Measurements from ENCODE around the gene GMEB2.

The GMEB2 gene

DNA sequence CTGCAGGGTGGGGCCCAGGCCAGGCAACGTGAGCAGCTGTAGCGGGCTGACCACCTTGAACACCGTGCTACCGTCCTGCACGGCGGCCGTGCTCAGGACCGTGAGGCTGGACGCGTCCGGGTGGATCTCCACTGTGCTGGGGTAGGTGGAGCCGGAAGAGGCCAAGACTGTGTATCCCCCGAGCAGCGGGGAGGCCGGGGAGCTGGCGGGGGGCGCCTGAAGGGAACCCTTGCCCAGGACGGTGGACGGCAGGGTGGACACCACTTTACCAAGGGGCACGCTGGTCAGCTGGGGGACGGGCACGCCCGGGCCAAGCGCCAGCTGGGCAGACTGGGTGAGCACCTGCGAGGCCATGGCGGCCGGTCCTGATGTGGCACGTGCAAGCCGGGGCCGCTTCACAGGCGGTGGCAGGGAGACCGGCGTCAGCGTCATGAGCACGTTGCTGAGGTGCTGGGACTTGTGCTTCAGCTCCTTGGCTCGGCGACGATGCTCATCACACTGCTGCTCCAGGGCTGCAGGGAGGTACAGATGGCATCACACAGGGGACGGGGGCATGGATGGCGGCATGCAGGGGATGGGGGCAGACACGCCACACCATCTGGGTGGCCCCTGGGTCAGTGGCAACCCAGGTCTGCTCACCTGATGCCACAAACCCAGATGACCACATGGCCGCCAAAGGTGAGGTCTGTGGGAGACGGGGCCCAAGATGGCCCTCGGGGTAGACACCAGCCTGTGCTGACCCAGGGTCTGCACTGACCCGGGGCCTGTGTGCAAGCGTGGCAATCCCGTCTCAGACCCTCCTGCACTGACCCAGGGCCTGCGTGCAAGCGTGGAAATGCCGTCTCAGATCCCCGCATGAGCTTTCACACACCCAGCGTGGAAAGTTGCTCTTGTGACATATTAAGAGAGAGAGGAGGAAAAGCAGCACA, 36.4 kb downstream of the GMEB2 start:
- FAIRE-seq = peak; percentile 23
- DNase-seq (ENCODE audit: low spot score) = no peak

DNA sequence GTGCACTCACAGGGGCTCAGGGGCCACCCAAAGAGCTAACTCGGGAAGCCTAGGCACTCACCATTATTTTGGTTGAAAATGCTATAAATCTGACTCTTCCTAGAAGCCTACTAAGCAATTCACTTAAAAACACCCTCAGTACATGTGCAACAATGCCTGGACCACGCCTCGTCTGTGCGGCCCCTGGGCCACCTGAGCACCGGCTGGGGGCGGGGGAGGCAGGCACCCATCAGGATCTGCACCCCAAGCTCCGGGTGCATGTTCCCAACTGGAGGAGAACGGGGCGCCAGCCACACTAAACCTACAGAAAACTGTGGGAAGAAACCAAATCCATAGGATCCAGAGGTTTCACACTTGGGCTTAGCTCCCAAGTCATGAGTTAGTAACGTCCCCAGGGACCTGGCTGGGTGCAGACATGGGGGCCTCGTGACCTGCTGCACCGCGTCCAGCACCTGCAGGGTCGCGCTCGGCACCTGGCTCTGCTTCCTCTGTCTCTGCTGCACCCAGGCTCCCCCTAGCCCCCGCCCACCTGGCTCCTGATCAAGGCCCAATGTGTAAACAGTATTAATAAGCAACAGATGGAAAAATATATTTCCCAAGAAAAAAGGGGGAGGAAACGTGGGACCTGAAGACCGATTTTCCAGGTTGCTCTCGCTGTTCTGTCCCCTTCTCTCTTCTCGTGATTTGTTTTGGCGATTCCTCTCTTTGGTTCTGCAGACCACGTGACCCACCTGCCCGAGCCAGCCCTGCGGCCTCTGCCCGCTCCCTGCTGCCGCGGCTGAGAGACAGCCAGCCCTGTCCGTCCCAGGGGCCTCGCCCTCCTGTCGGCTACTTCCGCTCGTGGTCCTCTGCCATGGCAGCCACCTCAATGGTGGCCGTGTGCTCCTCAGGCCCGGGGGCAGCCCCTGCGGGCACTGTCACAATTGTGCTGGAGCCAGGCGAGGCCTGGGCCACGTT, 37.4 kb downstream of the GMEB2 start:
- FAIRE-seq (no peak), DNase-seq (ENCODE audit: low spot score) (no peak)

DNA sequence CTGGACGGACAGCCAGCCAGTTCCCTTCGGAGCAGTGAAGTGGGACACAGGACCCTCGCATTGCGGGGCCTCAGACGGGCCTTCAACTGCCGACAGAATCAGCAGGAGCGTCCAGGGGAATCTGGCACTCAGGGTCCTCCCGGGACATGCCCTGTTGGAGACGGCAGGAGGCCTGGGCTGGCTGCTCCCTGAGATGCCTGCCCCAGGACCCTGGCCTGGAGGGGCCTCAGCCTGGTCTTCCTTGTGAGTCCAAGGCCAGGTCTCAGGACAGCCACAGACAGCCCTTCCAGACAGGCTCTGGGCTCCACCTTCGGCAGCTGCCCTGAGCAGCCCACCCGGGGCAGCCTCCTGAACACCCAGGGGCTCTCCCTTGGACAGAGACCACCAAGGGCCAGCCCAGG, 38.3 kb downstream of the GMEB2 start:
- DNase-seq (ENCODE audit: low spot score) (no peak), FAIRE-seq (no peak)

GRCh38 chr20:63587776-63588591, 38.9 kb downstream of the GMEB2 start:
- DNase-seq (ENCODE audit: low spot score) (no peak), FAIRE-seq (no peak)

DNA sequence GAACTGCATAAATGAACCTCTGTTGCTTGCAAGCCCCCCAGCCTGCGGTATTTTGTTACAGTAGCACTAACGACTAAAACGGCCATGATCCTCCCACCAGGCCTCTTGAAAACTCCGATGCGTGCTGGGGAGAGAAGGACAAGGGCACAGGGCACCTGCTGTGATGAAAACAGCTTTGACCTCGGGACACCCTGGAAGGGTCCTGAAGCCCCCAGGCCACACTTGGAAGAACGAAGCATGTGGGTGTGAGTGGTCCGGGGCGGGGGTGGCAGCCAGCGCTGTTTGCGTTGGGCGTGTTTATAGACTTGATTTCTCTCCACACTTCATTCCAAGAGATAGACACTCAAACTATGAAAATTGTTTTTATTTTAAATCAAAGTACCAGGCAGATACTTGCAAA, 39.6 kb downstream of the GMEB2 start:
- no peak for FAIRE-seq
- DNase-seq (ENCODE audit: low spot score) = no peak

GRCh38 chr20:63586797-63587196, 40.1 kb downstream of the GMEB2 start:
- DNase-seq (ENCODE audit: low spot score) (no peak), FAIRE-seq (no peak)

- DNase-seq (ENCODE audit: low spot score) (no peak), FAIRE-seq (peak; percentile 69)
Measured at GRCh38 chr20:63585616-63586565, 41.0 kb downstream of the GMEB2 start.

- FAIRE-seq (no peak), DNase-seq (ENCODE audit: low spot score) (no peak)
Measured at GRCh38 chr20:63582382-63583063, 44.4 kb downstream of the GMEB2 start.

DNA sequence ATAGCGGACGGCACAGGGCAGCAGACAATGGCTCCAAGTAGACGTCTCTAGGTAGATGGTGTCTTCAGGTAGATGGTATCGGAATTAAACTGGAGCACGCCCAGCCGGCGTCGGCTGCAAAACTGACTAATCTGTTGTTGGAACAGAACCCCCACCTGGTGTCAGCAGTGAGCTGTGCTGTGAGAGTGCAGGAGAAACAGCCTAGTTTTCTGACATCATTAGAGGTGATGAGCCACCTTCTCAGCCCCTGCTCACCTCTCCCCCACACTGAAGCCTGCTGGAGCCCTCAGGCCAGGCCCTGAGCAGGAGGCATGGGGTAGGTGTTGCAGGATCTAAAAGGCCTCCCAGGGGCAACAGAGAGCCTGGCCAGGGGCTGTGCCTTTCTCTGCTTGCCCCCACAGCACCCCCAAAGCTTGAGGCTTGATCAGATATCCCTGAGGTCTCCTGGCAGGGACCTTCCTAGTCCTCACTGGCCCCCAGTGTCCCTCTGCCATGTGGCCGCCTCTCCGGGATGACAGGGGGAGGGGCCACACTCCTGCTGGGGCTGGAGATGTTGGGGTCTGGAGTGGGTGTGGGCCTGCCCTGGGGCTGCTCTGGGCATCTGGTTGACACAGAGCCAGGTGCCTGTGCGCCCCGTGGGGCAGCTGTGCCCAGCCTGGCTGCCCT, 46.0 kb downstream of the GMEB2 start:
- FAIRE-seq = no peak
- peak; percentile 58 for DNase-seq (ENCODE audit: low spot score)

DNA sequence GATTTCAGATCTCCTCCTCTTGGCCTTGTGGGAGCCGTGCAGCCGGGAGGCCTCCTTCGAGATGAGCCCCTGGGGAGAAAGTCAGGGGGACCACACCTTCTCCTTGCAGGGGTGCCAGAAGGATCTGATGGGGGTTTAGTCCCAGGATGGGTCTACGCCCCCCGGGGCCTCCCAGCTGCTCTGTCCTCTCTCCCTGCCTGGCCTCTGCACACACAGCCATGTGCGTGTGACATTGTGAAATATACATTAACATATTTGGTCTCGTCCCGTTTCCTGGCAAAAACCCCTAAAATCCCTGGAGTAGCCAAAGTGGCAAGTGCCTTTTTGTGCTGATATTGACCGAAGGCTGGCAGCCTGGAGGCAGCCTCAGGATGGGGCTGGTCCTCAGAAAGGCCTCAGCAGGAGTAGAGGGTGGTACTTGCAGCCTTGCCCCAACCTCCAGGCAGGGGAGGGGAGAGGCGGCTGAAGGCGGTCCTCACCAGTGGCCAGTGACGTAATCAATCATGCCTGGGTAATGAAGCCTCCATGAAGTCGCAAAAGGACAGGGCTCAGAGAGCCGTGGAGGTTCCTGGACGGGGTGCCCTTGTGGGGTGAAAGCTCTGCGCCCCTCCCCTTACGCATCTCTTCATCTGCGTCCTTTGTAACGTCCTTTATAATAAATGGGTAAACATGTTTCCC, 47.7 kb downstream of the GMEB2 start:
- DNase-seq (ENCODE audit: low spot score) (no peak), FAIRE-seq (no peak)

DNA sequence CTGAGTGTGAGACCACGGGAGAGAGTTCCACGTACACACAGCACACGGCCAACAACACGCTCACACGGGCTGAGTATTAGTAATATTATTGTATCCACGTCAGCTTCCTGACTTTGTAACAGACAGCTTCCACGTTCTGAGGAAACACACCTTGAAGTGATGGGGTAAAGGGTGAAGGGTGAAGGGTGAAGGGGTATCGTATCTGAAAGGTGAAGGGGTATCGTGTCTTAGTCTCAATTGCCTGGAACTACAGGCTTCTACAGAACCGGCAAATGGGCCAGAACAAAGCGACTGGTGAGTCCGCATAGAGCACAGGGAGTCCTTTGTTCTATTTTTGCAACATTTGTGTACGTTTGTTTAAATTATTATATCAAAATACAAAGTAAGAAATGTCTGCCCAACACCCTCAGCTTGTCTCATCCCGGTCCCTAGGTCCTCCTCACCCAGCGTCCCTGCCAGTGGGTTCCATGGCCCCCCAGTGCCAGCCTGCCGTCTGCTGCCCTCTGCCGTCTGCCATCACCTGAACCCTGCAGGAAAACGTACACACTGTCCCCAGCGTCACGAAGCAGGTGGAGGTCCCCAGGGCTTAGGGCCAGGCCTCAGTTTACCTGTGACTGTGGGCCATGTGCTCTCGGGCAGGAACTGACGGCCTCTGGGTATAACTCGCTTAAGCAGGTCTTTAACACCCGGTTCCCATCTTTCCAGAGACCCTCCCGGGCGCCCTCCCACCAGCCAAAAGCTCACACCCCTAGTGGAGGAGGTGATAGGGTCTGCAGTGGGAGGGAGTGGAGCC, 48.5 kb downstream of the GMEB2 start:
- FAIRE-seq (no peak), DNase-seq (ENCODE audit: low spot score) (no peak)

DNA sequence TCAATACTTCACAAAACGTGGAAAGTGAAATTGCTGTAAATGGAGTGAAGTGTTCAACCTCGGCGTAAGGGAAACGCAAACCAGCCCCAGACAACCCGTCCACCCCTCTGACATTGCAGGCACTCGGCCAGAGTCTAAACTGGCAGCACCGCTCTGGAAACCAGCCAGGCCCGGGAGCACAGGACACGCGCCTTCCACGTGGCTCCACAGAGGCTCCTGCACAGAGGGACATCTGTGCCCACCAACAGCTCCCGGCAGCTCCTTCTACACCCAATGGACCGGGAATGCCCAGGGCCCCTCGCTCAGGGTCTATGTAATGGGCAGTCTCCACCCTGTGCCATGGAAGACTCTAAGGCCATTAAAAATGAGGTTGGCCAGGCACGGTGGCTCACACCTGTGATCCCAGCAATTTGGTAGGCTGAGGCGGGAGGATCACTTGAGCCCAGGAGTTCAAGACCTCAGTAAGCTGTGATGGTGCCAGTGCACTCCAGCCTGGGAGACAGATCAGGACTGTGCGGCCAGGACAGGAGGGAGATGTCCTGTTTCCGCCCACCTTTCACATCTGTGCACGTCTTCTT, 49.5 kb downstream of the GMEB2 start:
- no peak for FAIRE-seq
- DNase-seq (ENCODE audit: low spot score) = no peak

DNA sequence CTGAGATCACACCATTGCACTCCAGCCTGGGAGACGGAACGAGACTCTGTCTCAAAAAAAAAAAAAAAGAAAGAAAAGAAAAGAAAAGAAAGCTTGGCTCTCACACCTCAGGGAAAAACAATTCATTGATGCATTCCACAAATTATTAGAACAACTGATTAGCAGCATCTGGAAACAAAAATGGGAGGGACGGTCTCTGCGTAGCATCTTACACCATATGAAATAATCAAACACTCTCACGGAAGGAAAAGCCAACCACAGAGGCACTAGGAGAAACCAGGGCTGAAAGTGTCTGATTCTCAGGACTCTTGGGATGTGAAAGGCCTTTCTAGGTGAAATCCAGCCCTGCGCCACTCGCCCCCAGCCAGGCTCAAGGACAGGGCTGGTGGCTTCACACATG, 50.6 kb downstream of the GMEB2 start:
- FAIRE-seq (no peak), DNase-seq (ENCODE audit: low spot score) (no peak)

GRCh38 chr20:63574829-63575743, 51.8 kb downstream of the GMEB2 start:
- FAIRE-seq = no peak
- no peak for DNase-seq (ENCODE audit: low spot score)

- no peak for FAIRE-seq
- DNase-seq (ENCODE audit: low spot score) = peak; percentile 95
Measured at GRCh38 chr20:63574156-63574828, 52.6 kb downstream of the GMEB2 start, which contains the start of gene HELZ2. Gene HELZ2, minus strand, starts transcription at chr20:63574239. Its CDS starts 1,854 bp downstream, at chr20:63572385.
